NB4 (cell line): ENCODE results near the gene TIMM29.

Experiments used
- DNase-seq: peaks from one replicate; pipeline ENCODE4 v3.0.0; 2010; ENCODE audit warnings: low read depth
- H3K4me3 ChIP-seq: one replicate; pipeline ENCODE4 v1.5.1; 2011; ENCODE audit warnings: mild to moderate bottlenecking, low read depth, low read length, moderate library complexity
- MYC ChIP-seq: IDR thresholded peaks from 2 replicates; pipeline ENCODE4 v1.6.1; 2011; ENCODE audit warnings: low read depth, low read length
- POLR2A ChIP-seq: IDR thresholded peaks from 2 replicates; pipeline ENCODE4 v1.6.1; 2011; ENCODE audit warnings: mild to moderate bottlenecking; ENCODE audit not compliant: insufficient read length; ENCODE audit errors: extremely low read depth
- TF ChIP-seq, protein P1 (sequence below): IDR thresholded peaks from one replicate; pipeline ENCODE4 v1.5.1; 2012; ENCODE audit warnings: low read depth, low read length
- TF ChIP-seq, protein P2 (sequence below): IDR thresholded peaks from 2 replicates; pipeline ENCODE4 v1.6.1; 2011; ENCODE audit warnings: low read depth, low read length

TIMM29 gene

DNA sequence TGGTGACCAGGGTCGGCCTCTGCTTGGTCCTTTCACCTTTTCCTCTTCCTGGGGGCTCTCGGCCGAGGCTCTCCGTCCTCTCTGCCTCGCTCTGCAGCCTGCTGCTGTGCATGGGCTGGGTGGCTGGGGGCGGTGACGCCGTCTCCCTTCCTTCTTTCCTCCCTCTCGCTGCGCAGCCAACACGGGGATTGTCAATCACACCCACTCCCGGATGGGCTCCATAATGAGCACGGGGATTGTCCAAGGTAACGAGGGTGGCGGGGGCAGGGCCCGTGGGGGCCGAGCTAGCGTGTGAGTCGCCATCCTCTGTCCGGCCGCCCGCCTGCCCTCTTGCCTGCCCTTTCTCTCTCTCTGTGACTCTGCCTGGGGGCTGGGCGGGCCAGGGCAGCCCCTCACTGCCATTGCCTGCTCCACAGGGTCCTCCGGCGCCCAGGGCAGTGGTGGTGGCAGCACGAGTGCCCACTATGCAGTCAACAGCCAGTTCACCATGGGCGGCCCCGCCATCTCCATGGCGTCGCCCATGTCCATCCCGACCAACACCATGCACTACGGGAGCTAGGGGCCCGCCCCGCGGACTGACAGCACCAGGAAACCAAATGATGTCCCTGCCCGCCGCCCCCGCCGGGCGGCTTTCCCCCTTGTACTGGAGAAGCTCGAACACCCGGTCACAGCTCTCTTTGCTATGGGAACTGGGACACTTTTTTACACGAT, 7.3 kb upstream of the TIMM29 start:
- no peak for DNase-seq
- no peak for TF ChIP-seq MYC
- TF ChIP-seq, protein P1, sequence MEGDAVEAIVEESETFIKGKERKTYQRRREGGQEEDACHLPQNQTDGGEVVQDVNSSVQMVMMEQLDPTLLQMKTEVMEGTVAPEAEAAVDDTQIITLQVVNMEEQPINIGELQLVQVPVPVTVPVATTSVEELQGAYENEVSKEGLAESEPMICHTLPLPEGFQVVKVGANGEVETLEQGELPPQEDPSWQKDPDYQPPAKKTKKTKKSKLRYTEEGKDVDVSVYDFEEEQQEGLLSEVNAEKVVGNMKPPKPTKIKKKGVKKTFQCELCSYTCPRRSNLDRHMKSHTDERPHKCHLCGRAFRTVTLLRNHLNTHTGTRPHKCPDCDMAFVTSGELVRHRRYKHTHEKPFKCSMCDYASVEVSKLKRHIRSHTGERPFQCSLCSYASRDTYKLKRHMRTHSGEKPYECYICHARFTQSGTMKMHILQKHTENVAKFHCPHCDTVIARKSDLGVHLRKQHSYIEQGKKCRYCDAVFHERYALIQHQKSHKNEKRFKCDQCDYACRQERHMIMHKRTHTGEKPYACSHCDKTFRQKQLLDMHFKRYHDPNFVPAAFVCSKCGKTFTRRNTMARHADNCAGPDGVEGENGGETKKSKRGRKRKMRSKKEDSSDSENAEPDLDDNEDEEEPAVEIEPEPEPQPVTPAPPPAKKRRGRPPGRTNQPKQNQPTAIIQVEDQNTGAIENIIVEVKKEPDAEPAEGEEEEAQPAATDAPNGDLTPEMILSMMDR = no peak
- TF ChIP-seq, protein P2, sequence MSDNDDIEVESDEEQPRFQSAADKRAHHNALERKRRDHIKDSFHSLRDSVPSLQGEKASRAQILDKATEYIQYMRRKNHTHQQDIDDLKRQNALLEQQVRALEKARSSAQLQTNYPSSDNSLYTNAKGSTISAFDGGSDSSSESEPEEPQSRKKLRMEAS = no peak
- no peak for TF ChIP-seq POLR2A
- H3K4me3 ChIP-seq = no peak overlapping the region

DNA sequence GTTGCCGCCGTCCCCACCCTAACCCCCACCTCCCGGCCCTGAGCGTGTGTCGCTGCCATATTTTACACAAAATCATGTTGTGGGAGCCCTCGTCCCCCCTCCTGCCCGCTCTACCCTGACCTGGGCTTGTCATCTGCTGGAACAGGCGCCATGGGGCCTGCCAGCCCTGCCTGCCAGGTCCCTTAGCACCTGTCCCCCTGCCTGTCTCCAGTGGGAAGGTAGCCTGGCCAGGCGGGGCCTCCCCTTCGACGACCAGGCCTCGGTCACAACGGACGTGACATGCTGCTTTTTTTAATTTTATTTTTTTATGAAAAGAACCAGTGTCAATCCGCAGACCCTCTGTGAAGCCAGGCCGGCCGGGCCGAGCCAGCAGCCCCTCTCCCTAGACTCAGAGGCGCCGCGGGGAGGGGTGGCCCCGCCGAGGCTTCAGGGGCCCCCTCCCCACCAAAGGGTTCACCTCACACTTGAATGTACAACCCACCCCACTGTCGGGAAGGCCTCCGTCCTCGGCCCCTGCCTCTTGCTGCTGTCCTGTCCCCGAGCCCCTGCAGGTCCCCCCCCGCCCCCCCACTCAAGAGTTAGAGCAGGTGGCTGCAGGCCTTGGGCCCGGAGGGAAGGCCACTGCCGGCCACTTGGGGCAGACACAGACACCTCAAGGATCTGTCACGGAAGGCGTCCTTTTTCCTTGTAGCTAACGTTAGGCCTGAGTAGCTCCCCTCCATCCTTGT, 6.5 kb upstream of the TIMM29 start:
- H3K4me3 ChIP-seq = no peak overlapping the region
- no peak for DNase-seq
- no peak for TF ChIP-seq MYC
- TF ChIP-seq, protein P2 = no peak
- TF ChIP-seq POLR2A = no peak
- TF ChIP-seq, protein P1 = no peak

DNA sequence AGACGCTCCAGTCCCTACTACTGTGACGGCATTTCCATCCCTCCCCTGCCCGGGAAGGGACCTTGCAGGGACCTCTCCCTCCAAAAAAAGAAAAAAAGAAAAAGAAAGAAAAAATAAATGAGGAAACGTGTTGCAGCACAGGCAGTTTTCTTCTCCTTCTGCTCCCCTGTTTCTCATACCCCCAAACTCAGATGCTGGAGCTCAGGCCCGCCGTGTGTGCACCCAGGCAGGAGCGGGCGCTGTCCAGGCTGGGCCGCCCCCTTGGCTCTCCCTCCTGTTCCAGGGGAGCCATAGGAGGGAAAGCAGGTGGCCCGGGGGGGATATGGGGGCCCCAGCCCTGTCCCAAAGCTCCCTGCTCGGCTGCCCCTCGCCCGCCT, 6.0 kb upstream of the TIMM29 start:
- TF ChIP-seq MYC (no peak), POLR2A (no peak)
- TF ChIP-seq, protein P1 = no peak
- TF ChIP-seq, protein P2 = no peak
- no peak overlapping the region for H3K4me3 ChIP-seq
- no peak for DNase-seq

DNA sequence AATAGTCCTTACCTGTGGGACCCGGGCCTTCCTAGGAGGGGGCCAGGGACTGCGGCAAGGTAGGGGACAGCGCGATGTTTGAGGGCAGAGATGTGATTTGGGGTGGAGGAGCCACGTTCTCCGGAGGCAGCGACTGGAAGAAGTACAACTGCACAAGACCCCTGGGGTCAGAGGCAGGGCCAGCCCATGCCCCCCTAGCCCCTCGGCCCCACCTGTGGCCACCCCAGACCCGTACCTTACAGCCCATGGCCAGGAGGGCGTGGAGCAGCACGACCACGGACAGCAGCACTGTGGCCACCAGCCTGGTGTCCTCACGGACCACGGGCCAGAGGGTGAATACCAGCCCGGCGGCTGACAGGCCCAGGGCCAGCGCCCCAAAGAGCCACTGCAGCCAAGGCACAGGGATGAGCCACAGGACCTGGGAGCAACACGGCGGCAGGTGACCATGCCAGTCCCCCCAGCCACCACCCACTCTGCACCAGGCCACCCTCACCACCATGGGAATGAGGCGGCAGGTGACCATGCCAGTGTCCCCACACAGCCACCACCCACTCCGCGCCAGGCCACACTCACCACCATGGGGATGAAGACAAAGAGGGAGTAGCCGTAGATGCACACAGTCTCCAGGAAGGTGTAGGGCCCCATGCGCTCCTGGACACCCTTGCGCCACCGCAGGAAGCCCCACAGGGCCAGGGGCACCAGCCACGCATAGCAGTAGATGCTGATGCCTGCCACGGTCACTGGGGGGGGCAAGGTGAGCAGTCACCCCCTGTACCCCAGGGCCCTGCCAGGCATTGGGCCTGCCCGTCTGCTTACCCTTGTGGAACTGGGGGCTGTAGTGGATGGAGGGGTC, 5.1 kb upstream of the TIMM29 start:
- TF ChIP-seq, protein P2 = no peak
- TF ChIP-seq, protein P1 = no peak
- TF ChIP-seq MYC (no peak), POLR2A (no peak)
- DNase-seq = no peak
- no peak overlapping the region for H3K4me3 ChIP-seq

DNA sequence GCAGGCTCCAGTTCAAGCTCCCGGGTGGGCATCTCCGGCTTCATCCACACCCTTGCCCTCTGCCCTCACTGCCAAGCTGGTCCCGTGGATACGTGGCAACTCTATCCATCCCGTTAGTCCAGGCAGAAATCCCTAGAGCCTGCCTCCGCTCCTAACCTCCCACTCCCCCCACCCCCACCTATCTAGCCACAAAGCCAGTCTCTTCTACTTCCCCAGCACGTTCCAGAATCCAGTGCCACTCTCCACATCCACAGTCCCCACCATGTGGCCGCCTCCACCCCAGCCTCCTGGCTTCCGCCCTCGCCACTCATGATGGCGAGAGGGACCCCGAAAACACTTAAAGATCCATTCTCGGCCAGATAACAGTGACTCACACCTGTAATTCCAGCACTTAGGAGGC, 4.0 kb upstream of the TIMM29 start:
- no peak for DNase-seq
- H3K4me3 ChIP-seq = no peak overlapping the region
- TF ChIP-seq, protein P2 = no peak
- no peak for TF ChIP-seq MYC
- TF ChIP-seq, protein P1 = no peak
- no peak for TF ChIP-seq POLR2A
